OCI-LY1 (cell line): ENCODE measurements around the gene OR9I1.

Experiments used
- EZH2 ChIP-seq: fragments of 200-600 bp; sonication (generic), shearing (Covaris generic); IDR thresholded peaks from 2 replicates; pipeline ENCODE4 v1.8.0; 2017; ENCODE audit warnings: borderline replicate concordance, mixed run types, mild to moderate bottlenecking, antibody characterized with exemption, low read length, moderate library complexity, mixed read lengths
- TF ChIP-seq, protein P1 (sequence below): fragments of 200-600 bp; sonication (generic), shearing (Covaris generic); IDR thresholded peaks from 2 replicates; pipeline ENCODE4 v1.5.1; 2017; ENCODE audit warnings: mild to moderate bottlenecking, antibody characterized with exemption, low read length, moderate library complexity, mixed read lengths

GRCh38 chr11:58070585-58070984 lies 54.7 kb downstream of the OR9I1 start:
- TF ChIP-seq, protein P1, sequence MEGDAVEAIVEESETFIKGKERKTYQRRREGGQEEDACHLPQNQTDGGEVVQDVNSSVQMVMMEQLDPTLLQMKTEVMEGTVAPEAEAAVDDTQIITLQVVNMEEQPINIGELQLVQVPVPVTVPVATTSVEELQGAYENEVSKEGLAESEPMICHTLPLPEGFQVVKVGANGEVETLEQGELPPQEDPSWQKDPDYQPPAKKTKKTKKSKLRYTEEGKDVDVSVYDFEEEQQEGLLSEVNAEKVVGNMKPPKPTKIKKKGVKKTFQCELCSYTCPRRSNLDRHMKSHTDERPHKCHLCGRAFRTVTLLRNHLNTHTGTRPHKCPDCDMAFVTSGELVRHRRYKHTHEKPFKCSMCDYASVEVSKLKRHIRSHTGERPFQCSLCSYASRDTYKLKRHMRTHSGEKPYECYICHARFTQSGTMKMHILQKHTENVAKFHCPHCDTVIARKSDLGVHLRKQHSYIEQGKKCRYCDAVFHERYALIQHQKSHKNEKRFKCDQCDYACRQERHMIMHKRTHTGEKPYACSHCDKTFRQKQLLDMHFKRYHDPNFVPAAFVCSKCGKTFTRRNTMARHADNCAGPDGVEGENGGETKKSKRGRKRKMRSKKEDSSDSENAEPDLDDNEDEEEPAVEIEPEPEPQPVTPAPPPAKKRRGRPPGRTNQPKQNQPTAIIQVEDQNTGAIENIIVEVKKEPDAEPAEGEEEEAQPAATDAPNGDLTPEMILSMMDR, result no peak
- TF ChIP-seq EZH2, result no peak
